ENCODE data around the gene CCDC80.

- TF ChIP-seq, protein P1, sequence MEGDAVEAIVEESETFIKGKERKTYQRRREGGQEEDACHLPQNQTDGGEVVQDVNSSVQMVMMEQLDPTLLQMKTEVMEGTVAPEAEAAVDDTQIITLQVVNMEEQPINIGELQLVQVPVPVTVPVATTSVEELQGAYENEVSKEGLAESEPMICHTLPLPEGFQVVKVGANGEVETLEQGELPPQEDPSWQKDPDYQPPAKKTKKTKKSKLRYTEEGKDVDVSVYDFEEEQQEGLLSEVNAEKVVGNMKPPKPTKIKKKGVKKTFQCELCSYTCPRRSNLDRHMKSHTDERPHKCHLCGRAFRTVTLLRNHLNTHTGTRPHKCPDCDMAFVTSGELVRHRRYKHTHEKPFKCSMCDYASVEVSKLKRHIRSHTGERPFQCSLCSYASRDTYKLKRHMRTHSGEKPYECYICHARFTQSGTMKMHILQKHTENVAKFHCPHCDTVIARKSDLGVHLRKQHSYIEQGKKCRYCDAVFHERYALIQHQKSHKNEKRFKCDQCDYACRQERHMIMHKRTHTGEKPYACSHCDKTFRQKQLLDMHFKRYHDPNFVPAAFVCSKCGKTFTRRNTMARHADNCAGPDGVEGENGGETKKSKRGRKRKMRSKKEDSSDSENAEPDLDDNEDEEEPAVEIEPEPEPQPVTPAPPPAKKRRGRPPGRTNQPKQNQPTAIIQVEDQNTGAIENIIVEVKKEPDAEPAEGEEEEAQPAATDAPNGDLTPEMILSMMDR (IDR thresholded peaks at IDR 0.05) = no peak
- TF ChIP-seq POLR2A (IDR thresholded peaks at IDR 0.05) (no peak), EP300 (IDR thresholded peaks at IDR 0.05) (no peak)
Measured at GRCh38 chr3:112653209-112653871, 12.4 kb upstream of the CCDC80 start.

Measured in suprapubic skin (tissue), 3 donors.